Karpas-422 (cell line): Measurements from ENCODE around the gene SDHB. TPM values are rescaled to one million over a fixed set of nuclear protein-coding genes. Genes with fewer than 3 reads are reported as not detected.

Experiments used
- DNase-seq: peaks from one replicate; pipeline ENCODE4 v3.0.0-alpha.2; 2015
- H2AFZ ChIP-seq: fragments of 200-600 bp; sonication (generic); 2 replicates; pipeline ENCODE4 v1.6.1; 2014; ENCODE audit warnings: antibody characterized with exemption, low read length, mixed read lengths
- H3K27ac ChIP-seq: fragments of 200-600 bp; sonication (generic); 2 replicates; pipeline ENCODE4 v1.5.1; 2014; ENCODE audit warnings: mild to moderate bottlenecking, low read length, moderate library complexity
- H3K27me3 ChIP-seq: fragments of 200-600 bp; sonication (generic); 2 replicates; pipeline ENCODE4 v1.6.1; 2014; ENCODE audit warnings: low read length, mixed read lengths
- H3K36me3 ChIP-seq: fragments of 200-600 bp; sonication (generic); 2 replicates; pipeline ENCODE4 v1.6.1; 2014; ENCODE audit warnings: low read length, mixed read lengths; ENCODE audit not compliant: insufficient read depth
- H3K4me1 ChIP-seq: fragments of 200-600 bp; sonication (generic); 2 replicates; pipeline ENCODE4 v1.6.1; 2014; ENCODE audit warnings: mild to moderate bottlenecking, low read length, mixed read lengths
- H3K4me2 ChIP-seq: fragments of 200-600 bp; sonication (generic); 2 replicates; pipeline ENCODE4 v1.6.1; 2014; ENCODE audit warnings: low read length, low read depth, mild to moderate bottlenecking; ENCODE audit not compliant: poor library complexity, severe bottlenecking
- H3K4me3 ChIP-seq: fragments of 200-600 bp; sonication (generic); 2 replicates; pipeline ENCODE4 v1.5.1; 2014; ENCODE audit warnings: mild to moderate bottlenecking, antibody characterized with exemption, low read length, mixed read lengths
- H3K79me2 ChIP-seq: fragments of 200-600 bp; sonication (generic); 2 replicates; pipeline ENCODE4 v1.6.1; 2014; ENCODE audit warnings: mild to moderate bottlenecking, low read length, mixed read lengths
- H3K9ac ChIP-seq: fragments of 200-600 bp; sonication (generic); 2 replicates; pipeline ENCODE4 v1.6.0; 2014; ENCODE audit warnings: low read length
- H3K9me2 ChIP-seq: fragments of 200-600 bp; sonication (generic), shearing (Covaris generic); replicated peaks from 2 replicates; pipeline ENCODE4 v1.6.0; 2014; ENCODE audit warnings: mild to moderate bottlenecking, low read length, moderate library complexity; ENCODE audit not compliant: insufficient read depth
- H3K9me3 ChIP-seq: fragments of 300-700, 200-600 bp; sonication (generic); 2 replicates; pipeline ENCODE4 v1.6.1; 2014; ENCODE audit warnings: low read length, mixed read lengths
- H4K20me1 ChIP-seq: fragments of 200-600 bp; sonication (generic); 2 replicates; pipeline ENCODE4 v1.6.1; 2014; ENCODE audit warnings: mild to moderate bottlenecking, antibody characterized with exemption, low read length, low read depth; ENCODE audit not compliant: insufficient read depth
- total RNA-seq: library from RNA; depleted of rRNA; stranded (reverse); fragments of >200 nt; shearing (Covaris generic); gene quantifications from 2 replicates; pipeline ENCODE4 v1.2.3, GENCODE V29; 2014; ENCODE audit warnings: low replicate concordance

The SDHB gene
- total RNA-seq, 1 experiment from 2014 or later: 157 TPM

- no peaks in the 10 kb centered on the region for H3K9me2 ChIP-seq
- no peaks in the 10 kb centered on the region for H4K20me1 ChIP-seq
- no peaks in the 10 kb centered on the region for H3K9me3 ChIP-seq
- no peaks in the 10 kb centered on the region for H3K79me2 ChIP-seq
- no peak overlapping the region for H3K9ac ChIP-seq
- no peaks in the 10 kb centered on the region for H3K4me1 ChIP-seq
- no peaks in the 10 kb centered on the region for H3K36me3 ChIP-seq
- H3K4me3 ChIP-seq: no peak overlapping the region
- no peak for DNase-seq
- H3K4me2 ChIP-seq: no peak overlapping the region
- no peak overlapping the region for H2AFZ ChIP-seq
- no peaks in the 10 kb centered on the region for H3K27me3 ChIP-seq
- no peak overlapping the region for H3K27ac ChIP-seq
These were observed 76.5 kb downstream of the SDHB start for GRCh38 chr1:16977377-16977776.

GRCh38 chr1:16976966-16977365 lies 76.9 kb downstream of the SDHB start:
- H3K4me3 ChIP-seq: no peak overlapping the region
- H3K4me2 ChIP-seq: no peak overlapping the region
- no peaks in the 10 kb centered on the region for H4K20me1 ChIP-seq
- no peaks in the 10 kb centered on the region for H3K36me3 ChIP-seq
- no peaks in the 10 kb centered on the region for H3K27me3 ChIP-seq
- no peak for DNase-seq
- no peaks in the 10 kb centered on the region for H3K79me2 ChIP-seq
- no peak overlapping the region for H3K27ac ChIP-seq
- no peaks in the 10 kb centered on the region for H3K4me1 ChIP-seq
- no peaks in the 10 kb centered on the region for H3K9me2 ChIP-seq
- H3K9ac ChIP-seq: no peak overlapping the region
- H3K9me3 ChIP-seq: no peaks in the 10 kb centered on the region
- H2AFZ ChIP-seq: no peak overlapping the region

- Histone ChIP-seq H2AFZ (no peak overlapping the region), H3K27ac (no peak overlapping the region), H3K9ac (no peak overlapping the region), H3K4me1 (no peaks in the 10 kb centered on the region), H4K20me1 (no peaks in the 10 kb centered on the region), H3K4me2 (no peak overlapping the region), H3K79me2 (no peaks in the 10 kb centered on the region), H3K36me3 (no peaks in the 10 kb centered on the region), H3K27me3 (no peaks in the 10 kb centered on the region), H3K9me3 (no peaks in the 10 kb centered on the region), H3K4me3 (no peak overlapping the region), H3K9me2 (no peaks in the 10 kb centered on the region)
- DNase-seq: no peak
These were observed 78.0 kb downstream of the SDHB start for GRCh38 chr1:16975838-16976237.

GRCh38 chr1:16975211-16975610 lies 78.6 kb downstream of the SDHB start:
- Histone ChIP-seq H3K9me2 (no peaks in the 10 kb centered on the region), H3K79me2 (no peaks in the 10 kb centered on the region), H3K36me3 (no peaks in the 10 kb centered on the region), H3K27me3 (no peaks in the 10 kb centered on the region), H2AFZ (no peak overlapping the region), H3K9me3 (no peaks in the 10 kb centered on the region), H3K4me1 (no peaks in the 10 kb centered on the region), H4K20me1 (no peaks in the 10 kb centered on the region), H3K4me3 (no peak overlapping the region), H3K4me2 (no peak overlapping the region), H3K9ac (no peak overlapping the region), H3K27ac (no peak overlapping the region)
- DNase-seq: no peak

GRCh38 chr1:16973215-16973614 lies 80.6 kb downstream of the SDHB start:
- Histone ChIP-seq H3K27ac (no peak overlapping the region), H3K9me2 (no peaks in the 10 kb centered on the region), H3K9ac (no peak overlapping the region), H3K4me2 (no peak overlapping the region), H3K79me2 (no peaks in the 10 kb centered on the region), H3K9me3 (no peaks in the 10 kb centered on the region), H3K36me3 (no peaks in the 10 kb centered on the region), H2AFZ (no peak overlapping the region), H4K20me1 (no peaks in the 10 kb centered on the region), H3K4me3 (no peak overlapping the region), H3K4me1 (no peaks in the 10 kb centered on the region), H3K27me3 (no peaks in the 10 kb centered on the region)
- no peak for DNase-seq

- no peaks in the 10 kb centered on the region for H3K9me2 ChIP-seq
- no peaks in the 10 kb centered on the region for H4K20me1 ChIP-seq
- no peak overlapping the region for H3K9ac ChIP-seq
- no peaks in the 10 kb centered on the region for H3K4me1 ChIP-seq
- no peak overlapping the region for H3K4me3 ChIP-seq
- no peak for DNase-seq
- no peaks in the 10 kb centered on the region for H3K79me2 ChIP-seq
- H3K4me2 ChIP-seq: no peak overlapping the region
- no peaks in the 10 kb centered on the region for H3K36me3 ChIP-seq
- no peak overlapping the region for H2AFZ ChIP-seq
- no peaks in the 10 kb centered on the region for H3K9me3 ChIP-seq
- H3K27me3 ChIP-seq: no peaks in the 10 kb centered on the region
- no peak overlapping the region for H3K27ac ChIP-seq
These were observed 81.5 kb downstream of the SDHB start for GRCh38 chr1:16972189-16972895.

GRCh38 chr1:16971341-16972188 lies 82.3 kb downstream of the SDHB start:
- no peak overlapping the region for H3K9ac ChIP-seq
- no peaks in the 10 kb centered on the region for H3K4me1 ChIP-seq
- H3K4me2 ChIP-seq: no peak overlapping the region
- H3K9me3 ChIP-seq: no peaks in the 10 kb centered on the region
- H3K9me2 ChIP-seq: no peaks in the 10 kb centered on the region
- no peak for DNase-seq
- no peaks in the 10 kb centered on the region for H4K20me1 ChIP-seq
- H3K27me3 ChIP-seq: no peaks in the 10 kb centered on the region
- no peaks in the 10 kb centered on the region for H3K36me3 ChIP-seq
- H3K79me2 ChIP-seq: no peaks in the 10 kb centered on the region
- no peak overlapping the region for H3K4me3 ChIP-seq
- no peak overlapping the region for H3K27ac ChIP-seq
- no peak overlapping the region for H2AFZ ChIP-seq

- no peaks in the 10 kb centered on the region for H3K27me3 ChIP-seq
- H3K9ac ChIP-seq: no peak overlapping the region
- no peaks in the 10 kb centered on the region for H3K79me2 ChIP-seq
- H3K36me3 ChIP-seq: no peaks in the 10 kb centered on the region
- no peaks in the 10 kb centered on the region for H3K4me1 ChIP-seq
- H3K4me3 ChIP-seq: no peak overlapping the region
- H2AFZ ChIP-seq: no peak overlapping the region
- no peak for DNase-seq
- no peak overlapping the region for H3K27ac ChIP-seq
- H3K4me2 ChIP-seq: no peak overlapping the region
- H3K9me2 ChIP-seq: no peaks in the 10 kb centered on the region
- H3K9me3 ChIP-seq: no peaks in the 10 kb centered on the region
- H4K20me1 ChIP-seq: no peaks in the 10 kb centered on the region
These were observed 83.5 kb downstream of the SDHB start for GRCh38 chr1:16970132-16970910.
